IMR-90 (cell line): ENCODE results near the gene ZNF76. TPM values are rescaled to one million over a fixed set of nuclear protein-coding genes. Genes with fewer than 3 reads are reported as not detected.

Experiments
- ATAC-seq: fragments of 200-7000 bp; cut with Tn5 transposase; 2 replicates; pipeline ENCODE4 v1.9.1; 2020; ENCODE audit warnings: low read depth, mild to moderate bottlenecking, moderate library complexity
- BruUV-seq: library from RNA; stranded (reverse); fragments of 400-500 nt; replicated peaks from 2 replicates; lab custom pipeline; 2021; lab: Mats Ljungman, UMichigan
- CTCF ChIA-PET: fragments of 300-600 bp; formaldehyde crosslinking; extraction: SDS; loops from one replicate; lab custom pipeline; 2021; ENCODE audit warnings: antibody characterized with exemption; lab: Yijun Ruan, JAX
- POLR2A ChIA-PET: fragments of 300-600 bp; sonication (Branson Sonifier 250); formaldehyde crosslinking; loops from one replicate; lab custom pipeline; 2022; ENCODE audit warnings: antibody characterized with exemption; ENCODE audit not compliant: unreplicated experiment; lab: Charles Lee
- DNase-seq: peaks from one replicate; pipeline ENCODE4 v3.0.0; 2013
- H2AFZ ChIP-seq: replicated peaks from 2 replicates; pipeline ENCODE3; 2013; ENCODE audit warnings: low read length, mild to moderate bottlenecking; ENCODE audit not compliant: poor library complexity
- H2AK5ac ChIP-seq: 2 replicates; pipeline ENCODE4 v1.6.1; 2013; ENCODE audit warnings: low read depth, low read length, inconsistent platforms
- H2AK9ac ChIP-seq: replicated peaks from 2 replicates; pipeline ENCODE3; 2013; ENCODE audit warnings: mild to moderate bottlenecking, low read depth, low read length, moderate library complexity; ENCODE audit not compliant: poor library complexity
- H2BK120ac ChIP-seq: 2 replicates; pipeline ENCODE4 v1.6.1; 2013; ENCODE audit warnings: low read depth, low read length, inconsistent platforms
- H2BK15ac ChIP-seq: 3 replicates; pipeline ENCODE4 v1.6.1; 2013; ENCODE audit warnings: low read depth, low read length, inconsistent platforms
- H2BK20ac ChIP-seq: 2 replicates; pipeline ENCODE4 v1.6.1; 2013; ENCODE audit warnings: low read depth, mild to moderate bottlenecking, inconsistent platforms, low read length, moderate library complexity
- H2BK5ac ChIP-seq: 2 replicates; pipeline ENCODE4 v1.6.1; 2013; ENCODE audit warnings: mild to moderate bottlenecking, low read depth, low read length, inconsistent platforms; ENCODE audit not compliant: poor library complexity, severe bottlenecking
- H3K14ac ChIP-seq: replicated peaks from 2 replicates; pipeline ENCODE4 v1.6.1; 2013; ENCODE audit warnings: low read depth, low read length, inconsistent platforms
- H3K18ac ChIP-seq: 2 replicates; pipeline ENCODE4 v1.6.1; 2013; ENCODE audit warnings: low read depth, low read length, control low read depth
- H3K23ac ChIP-seq: 2 replicates; pipeline ENCODE4 v1.6.1; 2013; ENCODE audit warnings: low read depth, low read length, inconsistent platforms
- H3K27ac ChIP-seq: 2 replicates; pipeline ENCODE4 v1.5.1; 2013; ENCODE audit warnings: mild to moderate bottlenecking, control low read depth, low read length; ENCODE audit not compliant: insufficient read depth
- H3K27me3 ChIP-seq: 2 replicates; pipeline ENCODE4 v1.6.1; 2013; ENCODE audit warnings: low read length; ENCODE audit not compliant: control insufficient read depth, insufficient read depth
- H3K36me3 ChIP-seq: 2 replicates; pipeline ENCODE4 v1.6.1; 2013; ENCODE audit warnings: low read length, mixed read lengths; ENCODE audit not compliant: control insufficient read depth, insufficient read depth
- H3K4ac ChIP-seq: 2 replicates; pipeline ENCODE4 v1.6.1; 2013; ENCODE audit warnings: low read depth, low read length, inconsistent platforms
- H3K4me1 ChIP-seq: 2 replicates; pipeline ENCODE4 v1.6.1; 2013; ENCODE audit warnings: low read length, mixed read lengths; ENCODE audit not compliant: control insufficient read depth, insufficient read depth
- H3K4me2 ChIP-seq: 2 replicates; pipeline ENCODE4 v1.6.1; 2013; ENCODE audit warnings: low read depth, mild to moderate bottlenecking, control low read depth, low read length, moderate library complexity
- H3K4me3 ChIP-seq: 2 replicates; pipeline ENCODE4 v1.5.1; 2013; ENCODE audit warnings: low read depth, mild to moderate bottlenecking, control low read depth, low read length, moderate library complexity; ENCODE audit not compliant: insufficient read depth
- H3K56ac ChIP-seq: 2 replicates; pipeline ENCODE4 v1.6.1; 2013; ENCODE audit warnings: low read length, inconsistent platforms; ENCODE audit not compliant: insufficient read depth; ENCODE audit errors: extremely low read depth
- H3K79me1 ChIP-seq, 2 experiments: 2 replicates each; pipeline ENCODE4 v1.6.1; 2013; ENCODE audit warnings: low read length in 2 of 2, inconsistent platforms in 1 of 2, low read depth in 1 of 2
- H3K9ac ChIP-seq: 2 replicates; pipeline ENCODE4 v1.6.1; 2013; ENCODE audit warnings: low read depth, low read length, control low read depth
- H3K9me1 ChIP-seq: 2 replicates; pipeline ENCODE4 v1.6.1; 2013; ENCODE audit warnings: low read length, inconsistent platforms; ENCODE audit not compliant: insufficient read depth
- H3K9me3 ChIP-seq: 2 replicates; pipeline ENCODE4 v1.6.1; 2013; ENCODE audit warnings: low read length; ENCODE audit not compliant: control insufficient read depth, insufficient read depth
- H4K20me1 ChIP-seq: 2 replicates; pipeline ENCODE4 v1.6.1; 2013; ENCODE audit warnings: low read length, inconsistent platforms; ENCODE audit not compliant: insufficient read depth
- H4K5ac ChIP-seq: 2 replicates; pipeline ENCODE4 v1.6.1; 2013; ENCODE audit warnings: mild to moderate bottlenecking, low read depth, low read length, control low read depth
- H4K8ac ChIP-seq, 2 experiments: 2 replicates each; pipeline ENCODE4 v1.6.1; 2013; ENCODE audit warnings: low read depth in 2 of 2, low read length in 2 of 2, control low read depth in 1 of 2, inconsistent platforms in 1 of 2
- H4K91ac ChIP-seq: 2 replicates; pipeline ENCODE4 v1.6.1; 2013; ENCODE audit warnings: low read depth, low read length, inconsistent platforms; ENCODE audit not compliant: insufficient read depth
- BHLHE40 ChIP-seq: fragments of 150-350 bp; IDR thresholded peaks from 2 replicates; pipeline ENCODE4 v1.6.1; 2016; ENCODE audit warnings: mild to moderate bottlenecking, low read depth, low read length
- CEBPB ChIP-seq: IDR thresholded peaks from 2 replicates; pipeline ENCODE4 v1.6.1; 2012; ENCODE audit warnings: low read depth, low read length, improper control_type of control experiment
- CHD1 ChIP-seq: IDR thresholded peaks from 2 replicates; pipeline ENCODE4 v1.6.1; 2012; ENCODE audit warnings: low read depth, low read length, improper control_type of control experiment
- FOS ChIP-seq: fragments of 150-350 bp; IDR thresholded peaks from 2 replicates; pipeline ENCODE4 v1.6.1; 2016; ENCODE audit warnings: low read depth, low read length
- MAFK ChIP-seq: IDR thresholded peaks from 2 replicates; pipeline ENCODE4 v1.6.1; 2012; ENCODE audit warnings: low read depth, low read length, improper control_type of control experiment
- MAZ ChIP-seq: IDR thresholded peaks from 2 replicates; pipeline ENCODE4 v1.6.1; 2012; ENCODE audit warnings: low read depth, mild to moderate bottlenecking, low read length, improper control_type of control experiment, moderate library complexity, borderline replicate concordance
- MXI1 ChIP-seq: IDR thresholded peaks from 2 replicates; pipeline ENCODE4 v1.6.1; 2012; ENCODE audit warnings: low read depth, mild to moderate bottlenecking, low read length, moderate library complexity, borderline replicate concordance
- NFE2L2 ChIP-seq: fragments of 150-350 bp; IDR thresholded peaks from 2 replicates; pipeline ENCODE4 v1.6.1; 2016; ENCODE audit warnings: low read depth, mild to moderate bottlenecking, low read length
- POLR2A ChIP-seq: IDR thresholded peaks from 2 replicates; pipeline ENCODE4 v1.6.1; 2012; ENCODE audit warnings: mild to moderate bottlenecking, low read depth, low read length
- RAD21 ChIP-seq: IDR thresholded peaks from 2 replicates; pipeline ENCODE4 v1.6.1; 2012; ENCODE audit warnings: low read length, improper control_type of control experiment
- RCOR1 ChIP-seq: IDR thresholded peaks from 2 replicates; pipeline ENCODE4 v1.6.1; 2012; ENCODE audit warnings: mild to moderate bottlenecking, low read length, improper control_type of control experiment; ENCODE audit not compliant: insufficient replicate concordance
- RFX5 ChIP-seq: IDR thresholded peaks from 2 replicates; pipeline ENCODE4 v1.8.0; 2012; ENCODE audit warnings: low read depth, mild to moderate bottlenecking, low read length, moderate library complexity
- SMC3 ChIP-seq: fragments of 150-350 bp; IDR thresholded peaks from 2 replicates; pipeline ENCODE4 v1.6.1; 2016; ENCODE audit warnings: low read depth, mild to moderate bottlenecking, antibody characterized with exemption, low read length, moderate library complexity
- WGBS, 2 experiments: methylation state at CpG; one replicate each; pipeline versions ENCODE4 v1.1.5 to v1.1.7; 2013; ENCODE audit warnings: missing lambda C conversion rate in 2 of 2; ENCODE audit not compliant: insufficient read length in 1 of 2; ENCODE audit errors: extremely low coverage in 2 of 2; 5-methylcytosine and 5-hydroxymethylcytosine counted together
- dilution Hi-C: fragments of 300-500 bp; cut with HindIII; formaldehyde crosslinking; loops from one replicate; pipeline ENCODE4 v1.14.3; 2018; ENCODE audit warnings: low sequenced_read_pairs; ENCODE audit not compliant: unreplicated experiment
- in situ Hi-C: fragments of 300-500 bp; cut with MboI; formaldehyde crosslinking; loops from 3 replicates; pipeline ENCODE4 v1.14.3; 2019; ENCODE audit warnings: low sequenced_read_pairs, inconsistent platforms, mixed read lengths
- intact Hi-C: fragments of 100-400 bp; cut with micrococcal nuclease; formaldehyde crosslinking; loops from 2 replicates; pipeline ENCODE4 v1.10.0; 2022
- polyA plus RNA-seq, 3 experiments: library from polyadenylated mRNA; depleted of rRNA; stranded (reverse); fragments of >200 nt; gene quantifications; 2 replicates each; pipeline ENCODE4 v1.2.3, GENCODE V29; 2012; ENCODE audit warnings: low replicate concordance in 1 of 3
- total RNA-seq: library from RNA; depleted of rRNA; stranded (reverse); fragments of >200 nt; gene quantifications from 2 replicates; pipeline ENCODE4 v1.2.3, GENCODE V29; 2012
- TF ChIP-seq, protein P1 (sequence below): fragments of 150-350 bp; IDR thresholded peaks from 2 replicates; pipeline ENCODE4 v1.6.1; 2016; ENCODE audit warnings: low read depth, mild to moderate bottlenecking, low read length, moderate library complexity, borderline replicate concordance
- TF ChIP-seq, protein P2 (sequence below): conservative IDR thresholded peaks from 2 replicates; pipeline ENCODE4 v1.5.1; 2012; ENCODE audit warnings: mild to moderate bottlenecking, low read depth, low read length, improper control_type of control experiment
- TF ChIP-seq, protein P3 (sequence below): fragments of 150-350 bp; IDR thresholded peaks from 2 replicates; pipeline ENCODE4 v1.6.1; 2017; ENCODE audit warnings: mild to moderate bottlenecking, antibody characterized with exemption, low read length, low read depth

ZNF76 gene
- total and polyA plus RNA-seq, 2 of the 4 experiments (the other 2 are of a cell fraction), result 19.9 to 21.1 TPM

DNA sequence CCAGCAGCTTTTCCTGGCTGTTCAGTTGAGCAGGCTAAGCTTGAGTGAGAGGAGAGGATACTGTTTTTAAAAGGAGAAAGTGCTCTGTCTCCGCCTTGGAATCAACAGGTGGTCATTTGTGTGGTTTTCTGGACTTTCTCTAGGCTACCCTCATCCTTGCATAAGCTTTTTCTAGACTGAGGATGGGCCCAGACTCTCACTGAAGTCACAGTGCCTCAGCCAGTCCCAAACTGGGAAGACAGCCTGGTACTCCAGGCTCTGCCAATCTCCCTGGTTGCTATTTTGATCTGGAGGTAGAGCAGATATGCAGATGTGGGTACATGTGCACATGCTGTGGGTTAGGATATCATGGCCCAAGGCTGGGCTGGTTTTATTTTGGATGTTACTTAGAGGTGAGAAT lies 38.8 kb upstream of the ZNF76 start:
- no peak overlapping the region for H3K9ac ChIP-seq
- ChIA-PET POLR2A (interaction anchor here (0.6 kb wide), 1 partner anchor 204 kb away, joined by 3 read pairs; no protein-coding TSS in a partner anchor), CTCF (no interaction called here)
- no peak overlapping the region for H2BK20ac ChIP-seq
- no peak overlapping the region for H3K27ac ChIP-seq
- H4K91ac ChIP-seq, result no peak overlapping the region
- in situ Hi-C loops, result no loop called here
- H2AFZ ChIP-seq, result no peak overlapping the region
- no peak overlapping the region for H2AK9ac ChIP-seq
- no peaks in the 10 kb centered on the region for H3K36me3 ChIP-seq
- no peaks in the 10 kb centered on the region for H3K9me3 ChIP-seq
- no peak overlapping the region for H4K8ac ChIP-seq
- H2AK5ac ChIP-seq, result no peak overlapping the region
- peaks cover 5 to 25% of the 10 kb centered on the region in 2 experiments; a peak in 2 of 4 replicates for H3K79me1 ChIP-seq
- no peak for DNase-seq
- H3K4ac ChIP-seq, result no peak overlapping the region
- H3K4me1 ChIP-seq, result peaks cover 25% of the 10 kb centered on the region
- no peak overlapping the region for H3K56ac ChIP-seq
- no peak overlapping the region for H4K5ac ChIP-seq
- no peak overlapping the region for H3K4me3 ChIP-seq
- H3K27me3 ChIP-seq, result no peaks in the 10 kb centered on the region
- H3K9me1 ChIP-seq, result peaks cover 22% of the 10 kb centered on the region; the same call in 1 of the 2 replicates
- intact Hi-C loops, result no loop called here
- peaks cover 15% of the 10 kb centered on the region for H4K20me1 ChIP-seq
- TF ChIP-seq MAZ (no peak), CHD1 (no peak), BHLHE40 (no peak), NFE2L2 (no peak), SMC3 (no peak), RCOR1 (no peak), RAD21 (no peak), MAFK (no peak), FOS (no peak), POLR2A (no peak), RFX5 (no peak), CEBPB (no peak), MXI1 (no peak)
- TF ChIP-seq, protein P1, sequence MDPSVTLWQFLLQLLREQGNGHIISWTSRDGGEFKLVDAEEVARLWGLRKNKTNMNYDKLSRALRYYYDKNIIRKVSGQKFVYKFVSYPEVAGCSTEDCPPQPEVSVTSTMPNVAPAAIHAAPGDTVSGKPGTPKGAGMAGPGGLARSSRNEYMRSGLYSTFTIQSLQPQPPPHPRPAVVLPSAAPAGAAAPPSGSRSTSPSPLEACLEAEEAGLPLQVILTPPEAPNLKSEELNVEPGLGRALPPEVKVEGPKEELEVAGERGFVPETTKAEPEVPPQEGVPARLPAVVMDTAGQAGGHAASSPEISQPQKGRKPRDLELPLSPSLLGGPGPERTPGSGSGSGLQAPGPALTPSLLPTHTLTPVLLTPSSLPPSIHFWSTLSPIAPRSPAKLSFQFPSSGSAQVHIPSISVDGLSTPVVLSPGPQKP, result no peak
- TF ChIP-seq, protein P2, sequence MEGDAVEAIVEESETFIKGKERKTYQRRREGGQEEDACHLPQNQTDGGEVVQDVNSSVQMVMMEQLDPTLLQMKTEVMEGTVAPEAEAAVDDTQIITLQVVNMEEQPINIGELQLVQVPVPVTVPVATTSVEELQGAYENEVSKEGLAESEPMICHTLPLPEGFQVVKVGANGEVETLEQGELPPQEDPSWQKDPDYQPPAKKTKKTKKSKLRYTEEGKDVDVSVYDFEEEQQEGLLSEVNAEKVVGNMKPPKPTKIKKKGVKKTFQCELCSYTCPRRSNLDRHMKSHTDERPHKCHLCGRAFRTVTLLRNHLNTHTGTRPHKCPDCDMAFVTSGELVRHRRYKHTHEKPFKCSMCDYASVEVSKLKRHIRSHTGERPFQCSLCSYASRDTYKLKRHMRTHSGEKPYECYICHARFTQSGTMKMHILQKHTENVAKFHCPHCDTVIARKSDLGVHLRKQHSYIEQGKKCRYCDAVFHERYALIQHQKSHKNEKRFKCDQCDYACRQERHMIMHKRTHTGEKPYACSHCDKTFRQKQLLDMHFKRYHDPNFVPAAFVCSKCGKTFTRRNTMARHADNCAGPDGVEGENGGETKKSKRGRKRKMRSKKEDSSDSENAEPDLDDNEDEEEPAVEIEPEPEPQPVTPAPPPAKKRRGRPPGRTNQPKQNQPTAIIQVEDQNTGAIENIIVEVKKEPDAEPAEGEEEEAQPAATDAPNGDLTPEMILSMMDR, result no peak
- TF ChIP-seq, protein P3, sequence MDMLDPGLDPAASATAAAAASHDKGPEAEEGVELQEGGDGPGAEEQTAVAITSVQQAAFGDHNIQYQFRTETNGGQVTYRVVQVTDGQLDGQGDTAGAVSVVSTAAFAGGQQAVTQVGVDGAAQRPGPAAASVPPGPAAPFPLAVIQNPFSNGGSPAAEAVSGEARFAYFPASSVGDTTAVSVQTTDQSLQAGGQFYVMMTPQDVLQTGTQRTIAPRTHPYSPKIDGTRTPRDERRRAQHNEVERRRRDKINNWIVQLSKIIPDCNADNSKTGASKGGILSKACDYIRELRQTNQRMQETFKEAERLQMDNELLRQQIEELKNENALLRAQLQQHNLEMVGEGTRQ, result no peak
- no peak overlapping the region for H2BK5ac ChIP-seq
- H3K18ac ChIP-seq, result no peak overlapping the region
- BruUV-seq, result no TSS peak
- H3K4me2 ChIP-seq, result no peak overlapping the region
- dilution Hi-C loops, result no loop called here
- H3K23ac ChIP-seq, result no peak overlapping the region
- ATAC-seq, result no peak
- no peak overlapping the region for H3K14ac ChIP-seq
- no peak overlapping the region for H2BK15ac ChIP-seq
- WGBS, 2 experiments, result no CpG with 5 or more reads among the region's 1 CpG
- H2BK120ac ChIP-seq, result no peak overlapping the region
